Activated T-helper 17 cell treated with anti-CD3 and anti-CD28 coated beads, Interleukin-2, amount 50 U/mL, for 72 hours (primary cell): ENCODE results near the gene NGEF. TPM values are rescaled to one million over a fixed set of nuclear protein-coding genes. Genes with fewer than 3 reads are reported as not detected.
"Not testable (repeated sequence)": the region's sequence is repeated elsewhere in the genome, so short reads cannot be mapped to it uniquely, and the experiment has no call there.

ENCODE experiments used
- ATAC-seq: fragments of 150-1000 bp; cut with Tn5 transposase; replicated peaks from 2 replicates; pipeline ENCODE4 v1.10.0; 2021; ENCODE audit warnings: mild to moderate bottlenecking, moderate library complexity
- H3K27ac Mint-ChIP-seq: one replicate; pipeline ENCODE4 v1.8.0; 2022; ENCODE audit warnings: mixed read lengths
- H3K27me3 Mint-ChIP-seq: one replicate; pipeline ENCODE4 v1.8.0; 2022; ENCODE audit warnings: mixed read lengths
- H3K36me3 Mint-ChIP-seq: one replicate; pipeline ENCODE4 v1.8.0; 2022; ENCODE audit warnings: low read depth, mild to moderate bottlenecking, mixed read lengths
- H3K4me1 Mint-ChIP-seq: one replicate; pipeline ENCODE4 v1.8.0; 2022; ENCODE audit warnings: mixed read lengths
- H3K4me3 Mint-ChIP-seq: one replicate; pipeline ENCODE4 v1.8.0; 2022; ENCODE audit warnings: mild to moderate bottlenecking, mixed read lengths
- H3K9me3 Mint-ChIP-seq: one replicate; pipeline ENCODE4 v1.8.0; 2022; ENCODE audit warnings: mixed read lengths
- total RNA-seq, 2 donors: library from RNA; stranded (reverse); gene quantifications; one replicate each; pipeline ENCODE4 v1.2.3, GENCODE V29; 2022

NGEF gene
- total RNA-seq, 2 donors from 2014 or later = 1.0 TPM; not detected in 1

DNA sequence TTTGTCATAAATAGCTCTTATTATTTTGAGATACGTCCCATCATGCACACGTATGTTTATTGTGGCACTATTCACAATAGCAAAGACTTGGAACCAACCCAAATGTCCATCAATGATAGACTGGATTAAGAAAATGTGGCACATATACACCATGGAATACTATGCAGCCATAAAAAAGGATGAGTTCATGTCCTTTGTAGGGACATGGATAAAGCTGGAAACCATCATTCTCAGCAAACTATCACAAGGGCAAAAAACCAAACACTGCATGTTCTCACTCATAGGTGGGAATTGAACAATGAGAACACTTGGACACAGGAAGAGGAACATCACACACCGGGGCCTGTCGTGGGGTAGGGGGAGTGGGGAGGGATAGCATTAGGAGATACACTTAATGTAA lies 6.6 kb upstream of the NGEF start:
- not testable (repeated sequence) for H3K27me3 Mint-ChIP-seq, H3K27ac Mint-ChIP-seq, ATAC-seq, H3K4me1 Mint-ChIP-seq, H3K4me3 Mint-ChIP-seq, H3K9me3 Mint-ChIP-seq, H3K36me3 Mint-ChIP-seq

DNA sequence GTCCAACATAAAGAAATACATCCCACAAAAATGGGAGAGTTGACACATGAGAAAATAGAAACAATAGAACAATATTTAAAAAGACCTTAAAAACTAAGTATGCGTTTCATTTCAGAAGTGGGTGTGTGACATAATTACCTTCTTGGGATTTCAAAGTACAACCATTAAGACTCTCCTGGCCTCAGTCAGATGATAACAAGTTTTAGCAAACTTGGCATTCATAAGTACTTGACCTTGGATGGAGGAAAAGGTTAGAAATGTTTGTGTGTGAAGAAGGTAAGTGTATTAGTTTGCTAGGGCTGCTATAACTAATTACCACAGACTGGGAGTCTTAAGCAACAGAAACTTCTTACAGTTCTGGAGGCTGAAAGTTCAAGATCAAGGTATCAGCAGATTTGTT lies 4.9 kb upstream of the NGEF start:
- Mint-ChIP-seq H3K4me1 (no peaks in the 10 kb centered on the region), H3K36me3 (no peaks in the 10 kb centered on the region), H3K27ac (no peak overlapping the region), H3K9me3 (no peaks in the 10 kb centered on the region), H3K4me3 (no peak overlapping the region), H3K27me3 (no peaks in the 10 kb centered on the region)
- ATAC-seq = no peak

DNA sequence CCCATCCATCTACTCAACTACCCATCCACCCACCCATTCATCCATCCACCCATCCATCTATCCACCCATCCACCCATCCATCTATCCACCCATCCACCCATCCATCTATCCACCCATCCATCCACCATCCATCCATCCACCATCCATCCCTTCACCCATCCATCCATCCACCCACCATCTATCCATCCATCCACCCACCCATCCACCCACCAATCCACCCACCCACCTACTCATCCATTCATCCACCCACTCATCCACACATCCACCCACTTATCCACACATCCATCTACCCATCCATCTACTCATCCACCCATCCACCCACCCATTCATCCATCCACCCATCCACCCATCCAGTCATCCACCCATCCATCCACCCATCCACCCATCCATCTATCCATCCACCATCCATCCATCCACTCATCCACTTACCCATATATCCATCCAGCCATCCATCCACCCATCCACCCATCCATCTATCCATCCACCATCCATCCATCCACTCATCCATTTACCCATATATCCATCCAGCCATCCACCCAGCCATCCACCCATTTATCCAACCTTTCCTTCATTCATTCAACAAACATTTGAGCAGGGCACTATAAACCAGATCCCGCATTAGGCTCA lies 2.1 kb upstream of the NGEF start:
- Mint-ChIP-seq H3K9me3 (no peaks in the 10 kb centered on the region), H3K36me3 (no peaks in the 10 kb centered on the region), H3K27ac (no peak overlapping the region), H3K4me3 (no peak overlapping the region), H3K27me3 (no peaks in the 10 kb centered on the region), H3K4me1 (no peaks in the 10 kb centered on the region)
- ATAC-seq = no peak

DNA sequence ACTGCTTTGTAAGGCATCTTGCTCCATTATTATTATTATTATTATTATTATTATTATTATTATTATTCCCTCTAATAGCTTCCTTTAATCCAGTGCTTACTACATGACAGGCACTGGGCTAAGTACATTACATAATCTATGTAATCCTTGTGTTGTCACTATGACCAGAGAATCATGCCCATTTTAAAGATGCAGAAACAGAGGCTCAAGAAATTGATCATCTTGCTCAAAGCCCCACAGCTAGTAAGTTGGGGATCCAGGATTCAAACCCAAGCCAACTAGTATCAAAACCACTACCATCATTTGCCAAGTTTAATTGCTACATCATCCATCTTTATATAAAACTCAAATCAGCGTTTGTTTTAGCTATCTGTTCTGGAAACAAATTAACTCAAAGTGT lies 594 bp upstream of the NGEF start:
- Mint-ChIP-seq H3K27ac (no peak overlapping the region), H3K4me3 (no peak overlapping the region), H3K36me3 (no peaks in the 10 kb centered on the region), H3K4me1 (no peaks in the 10 kb centered on the region), H3K9me3 (no peaks in the 10 kb centered on the region), H3K27me3 (no peaks in the 10 kb centered on the region)
- ATAC-seq = no peak

DNA sequence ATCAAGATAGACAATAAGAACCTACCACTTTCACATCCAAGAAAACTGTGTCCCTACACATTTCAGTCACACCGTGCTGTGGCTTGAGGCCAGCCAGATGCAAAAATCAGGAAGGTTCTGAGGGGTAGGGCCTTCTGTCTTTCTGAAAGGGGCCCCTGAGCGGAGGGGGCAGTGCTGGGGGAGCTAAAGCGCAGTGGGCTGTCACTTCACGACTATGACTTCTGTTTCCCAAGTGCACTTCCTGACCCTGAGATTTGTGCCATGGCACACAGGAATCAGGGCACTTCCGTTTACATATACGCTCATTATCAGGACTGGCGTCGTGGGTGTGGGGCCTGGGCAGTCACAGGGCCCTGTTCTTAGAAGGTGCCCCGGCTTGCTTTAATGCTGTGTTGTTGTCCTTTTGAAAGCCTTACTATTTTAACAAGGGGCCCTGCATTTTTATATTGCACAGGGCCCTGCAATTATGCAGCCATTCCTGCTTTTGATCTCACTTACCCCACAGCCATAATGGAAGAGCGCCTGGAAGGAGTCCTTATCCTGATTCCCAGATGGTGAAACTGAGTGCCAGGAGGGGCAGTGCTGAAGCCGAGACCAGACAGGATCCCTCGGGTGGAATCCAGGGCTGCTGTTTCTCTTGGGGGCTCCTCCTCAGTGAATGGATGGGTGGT lies 620 bp downstream of the NGEF start:
- H3K4me1 Mint-ChIP-seq = no peaks in the 10 kb centered on the region
- no peaks in the 10 kb centered on the region for H3K36me3 Mint-ChIP-seq
- H3K27ac Mint-ChIP-seq = no peak overlapping the region
- H3K4me3 Mint-ChIP-seq = no peak overlapping the region
- H3K27me3 Mint-ChIP-seq = no peaks in the 10 kb centered on the region
- ATAC-seq = no peak
- no peaks in the 10 kb centered on the region for H3K9me3 Mint-ChIP-seq

DNA sequence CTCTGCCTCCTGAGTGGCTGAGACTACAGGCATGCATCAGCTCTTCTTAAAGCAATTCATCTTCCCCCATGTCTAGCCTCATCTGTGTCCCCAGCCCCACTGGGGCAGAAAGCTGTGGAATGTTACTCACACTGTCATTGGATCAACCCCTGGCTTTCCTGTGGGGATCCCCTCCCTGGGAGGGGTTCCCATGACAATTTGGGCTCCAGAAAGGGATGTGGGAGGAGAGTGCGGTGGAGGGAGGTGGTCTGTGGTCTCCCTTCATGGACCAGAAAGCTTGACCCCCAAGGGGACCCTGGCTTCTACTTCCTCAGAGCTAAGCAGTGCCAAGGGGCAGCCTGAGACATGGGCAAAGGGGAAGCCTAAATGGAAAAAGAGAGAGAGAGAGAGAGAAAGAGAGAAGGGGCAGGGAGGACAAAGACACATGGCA lies 1.3 kb downstream of the NGEF start:
- Mint-ChIP-seq H3K4me1 (no peaks in the 10 kb centered on the region), H3K4me3 (no peak overlapping the region), H3K36me3 (no peaks in the 10 kb centered on the region), H3K9me3 (no peaks in the 10 kb centered on the region), H3K27me3 (no peaks in the 10 kb centered on the region), H3K27ac (no peak overlapping the region)
- no peak for ATAC-seq

DNA sequence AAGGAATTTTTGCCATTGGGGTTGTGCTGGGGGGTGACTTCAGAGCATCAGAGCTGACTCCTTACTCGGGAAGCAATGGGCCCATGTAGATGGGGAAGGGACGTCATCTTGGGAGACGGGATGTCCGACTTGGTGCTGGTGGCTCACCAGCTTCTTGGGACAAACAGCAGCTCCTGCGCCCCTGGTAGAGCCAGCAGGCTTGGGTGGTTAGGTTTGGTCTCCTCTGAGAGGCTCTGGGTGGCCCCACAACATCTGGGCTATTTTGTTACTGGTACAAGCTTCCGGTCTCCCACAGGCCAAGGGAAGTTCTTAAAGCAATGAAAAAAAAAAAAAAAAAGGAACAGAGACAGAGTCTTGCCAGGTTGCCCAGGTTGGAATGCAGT lies 1.8 kb downstream of the NGEF start:
- ATAC-seq = no peak
- Mint-ChIP-seq H3K9me3 (no peaks in the 10 kb centered on the region), H3K36me3 (no peaks in the 10 kb centered on the region), H3K27ac (no peak overlapping the region), H3K4me3 (no peak overlapping the region), H3K27me3 (no peaks in the 10 kb centered on the region), H3K4me1 (no peaks in the 10 kb centered on the region)

DNA sequence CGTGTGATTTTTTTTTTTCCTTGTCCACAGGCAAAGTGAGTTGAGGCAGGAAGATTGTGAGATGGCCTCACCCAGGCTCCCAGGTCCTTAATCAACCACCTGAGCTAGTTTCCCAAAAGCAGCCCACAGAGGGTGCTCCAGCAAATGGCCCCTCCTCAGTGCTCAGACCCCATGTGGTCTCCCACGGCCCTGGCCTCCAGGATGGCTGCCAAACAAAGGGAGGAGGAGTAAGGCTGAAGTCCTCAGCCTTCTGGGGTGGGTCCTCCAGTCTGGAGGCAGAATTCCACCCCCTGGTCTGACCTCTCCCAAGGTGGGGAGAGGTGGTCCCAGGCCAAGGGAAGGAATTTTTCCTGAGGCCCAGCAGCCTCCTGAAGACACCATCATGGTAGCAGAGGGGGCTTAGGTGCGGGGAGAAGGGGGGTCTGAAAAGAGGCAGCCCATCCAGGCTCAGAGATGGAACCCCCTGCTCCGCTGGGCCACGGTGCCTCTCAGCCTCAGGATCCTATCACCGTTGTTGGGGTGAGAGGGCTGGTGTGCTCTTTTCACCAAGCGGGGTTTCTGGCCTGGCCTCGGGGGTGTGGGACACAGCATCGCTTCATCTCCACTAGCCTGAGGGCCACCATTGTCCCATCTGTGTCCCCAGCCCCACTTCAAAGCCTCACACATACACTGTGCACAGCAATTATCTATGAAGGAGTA lies 2.3 kb downstream of the NGEF start:
- ATAC-seq = no peak
- no peaks in the 10 kb centered on the region for H3K4me1 Mint-ChIP-seq
- no peaks in the 10 kb centered on the region for H3K36me3 Mint-ChIP-seq
- H3K9me3 Mint-ChIP-seq = no peaks in the 10 kb centered on the region
- no peak overlapping the region for H3K4me3 Mint-ChIP-seq
- H3K27me3 Mint-ChIP-seq = no peaks in the 10 kb centered on the region
- H3K27ac Mint-ChIP-seq = no peak overlapping the region

DNA sequence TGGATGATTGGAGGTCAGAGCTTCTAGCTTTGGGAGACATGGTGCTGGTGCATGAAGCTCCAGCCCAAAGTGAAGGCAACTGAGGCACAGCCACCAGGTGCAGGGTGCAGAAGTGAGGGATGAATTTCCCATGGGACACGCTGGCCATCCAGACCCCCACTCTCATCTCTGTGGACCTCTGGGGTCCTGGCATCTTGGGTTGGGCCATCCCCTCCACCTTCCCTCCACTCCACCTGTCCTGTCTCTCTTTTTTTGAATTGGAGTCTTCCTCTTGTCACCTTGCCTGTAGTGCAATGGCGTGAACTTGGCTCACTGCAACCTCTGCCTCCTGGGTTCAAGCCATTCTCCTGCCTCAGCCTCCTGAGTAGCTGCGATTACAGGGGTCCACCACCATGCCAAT lies 3.4 kb downstream of the NGEF start:
- no peak for ATAC-seq
- Mint-ChIP-seq H3K4me3 (no peak overlapping the region), H3K9me3 (no peaks in the 10 kb centered on the region), H3K27me3 (peaks cover 8% of the 10 kb centered on the region), H3K27ac (no peak overlapping the region), H3K36me3 (no peaks in the 10 kb centered on the region), H3K4me1 (no peaks in the 10 kb centered on the region)

DNA sequence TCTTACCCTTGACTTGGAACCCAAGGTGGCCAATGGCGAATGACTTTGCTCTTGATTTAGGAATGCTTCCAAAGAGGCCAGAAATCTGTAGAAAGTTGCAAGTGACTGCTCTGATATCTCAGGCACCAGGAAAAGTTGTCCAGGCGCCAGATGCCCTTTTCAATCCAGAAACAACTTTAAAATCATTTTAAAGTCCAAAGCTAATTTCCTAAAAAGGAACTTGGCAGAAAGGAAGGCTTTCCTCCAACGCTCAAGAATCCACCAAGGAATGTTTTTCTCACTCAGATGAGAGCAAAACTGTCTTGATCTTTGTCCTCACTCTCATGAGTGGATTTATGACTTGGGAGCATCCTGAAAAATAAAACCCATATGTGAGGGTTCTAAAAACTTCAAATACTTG lies 5.3 kb downstream of the NGEF start:
- no peaks in the 10 kb centered on the region for H3K4me1 Mint-ChIP-seq
- peaks cover 11% of the 10 kb centered on the region for H3K27me3 Mint-ChIP-seq
- H3K27ac Mint-ChIP-seq = no peak overlapping the region
- no peak overlapping the region for H3K4me3 Mint-ChIP-seq
- no peak for ATAC-seq
- H3K9me3 Mint-ChIP-seq = no peaks in the 10 kb centered on the region
- no peaks in the 10 kb centered on the region for H3K36me3 Mint-ChIP-seq

DNA sequence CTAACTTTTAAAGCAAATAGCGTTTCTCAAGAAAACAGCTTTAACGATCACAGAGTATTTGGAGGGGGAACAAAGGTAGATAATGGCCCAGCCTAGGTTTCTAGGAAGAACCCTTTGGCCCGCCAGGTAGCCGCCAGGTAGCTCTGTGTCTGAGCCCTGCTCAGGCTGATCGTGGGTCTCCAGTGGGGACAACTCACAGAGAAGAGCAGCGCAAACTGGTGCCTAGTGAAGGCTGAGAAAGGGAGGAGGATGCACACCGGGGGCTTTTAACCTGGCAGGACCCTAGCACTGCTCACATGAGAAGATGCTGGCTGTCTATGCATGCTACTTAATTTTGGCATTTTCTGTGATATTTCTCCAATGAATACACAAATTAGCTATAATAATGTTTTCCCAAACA lies 5.8 kb downstream of the NGEF start:
- no peak overlapping the region for H3K27ac Mint-ChIP-seq
- peaks cover 11% of the 10 kb centered on the region for H3K27me3 Mint-ChIP-seq
- no peaks in the 10 kb centered on the region for H3K4me1 Mint-ChIP-seq
- H3K9me3 Mint-ChIP-seq = no peaks in the 10 kb centered on the region
- H3K36me3 Mint-ChIP-seq = no peaks in the 10 kb centered on the region
- no peak overlapping the region for H3K4me3 Mint-ChIP-seq
- no peak for ATAC-seq

DNA sequence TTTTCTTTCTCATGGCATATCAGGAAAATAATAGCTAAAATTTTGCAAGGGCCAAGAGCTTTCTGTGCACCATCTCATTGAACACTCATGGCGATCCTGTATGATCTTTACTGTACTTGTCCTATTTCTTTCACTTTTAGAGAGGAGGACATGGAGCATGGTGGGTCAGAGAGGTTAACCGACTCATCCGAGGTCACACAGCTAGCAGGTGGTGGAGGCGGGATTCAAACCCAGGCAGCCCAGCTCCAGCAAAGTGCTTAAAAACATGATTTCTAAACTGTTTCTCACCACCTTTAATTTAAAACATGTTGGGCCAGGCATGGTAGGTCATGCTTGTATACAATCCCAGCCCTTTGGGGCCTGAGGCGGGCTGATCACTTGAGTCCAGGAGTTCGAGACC lies 6.4 kb downstream of the NGEF start:
- no peaks in the 10 kb centered on the region for H3K9me3 Mint-ChIP-seq
- H3K27ac Mint-ChIP-seq = no peak overlapping the region
- peaks cover 11% of the 10 kb centered on the region for H3K27me3 Mint-ChIP-seq
- H3K4me3 Mint-ChIP-seq = no peak overlapping the region
- H3K36me3 Mint-ChIP-seq = no peaks in the 10 kb centered on the region
- no peak for ATAC-seq
- no peaks in the 10 kb centered on the region for H3K4me1 Mint-ChIP-seq

DNA sequence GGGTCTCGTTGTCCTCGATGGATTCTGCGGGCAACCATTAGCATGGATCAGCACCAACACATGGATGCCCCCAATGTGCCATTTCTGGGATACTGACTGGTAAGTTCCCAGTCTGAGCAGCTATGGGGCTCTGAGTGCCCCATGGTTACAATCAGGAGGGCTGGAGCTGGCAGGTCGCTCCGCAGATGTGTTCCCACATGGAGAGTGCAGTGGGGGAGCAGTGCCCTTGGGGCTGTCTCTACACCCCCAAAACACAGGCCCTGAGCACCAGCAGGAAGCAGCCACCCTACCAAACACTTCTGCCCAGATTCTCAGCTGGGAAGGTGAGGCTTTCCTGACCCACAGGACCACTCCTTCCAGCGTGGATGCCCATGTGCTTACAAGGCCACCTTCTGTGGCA lies 8.0 kb downstream of the NGEF start:
- no peaks in the 10 kb centered on the region for H3K36me3 Mint-ChIP-seq
- no peaks in the 10 kb centered on the region for H3K9me3 Mint-ChIP-seq
- H3K27me3 Mint-ChIP-seq = peaks cover 11% of the 10 kb centered on the region
- H3K27ac Mint-ChIP-seq = no peak overlapping the region
- ATAC-seq = no peak
- no peaks in the 10 kb centered on the region for H3K4me1 Mint-ChIP-seq
- H3K4me3 Mint-ChIP-seq = no peak overlapping the region

DNA sequence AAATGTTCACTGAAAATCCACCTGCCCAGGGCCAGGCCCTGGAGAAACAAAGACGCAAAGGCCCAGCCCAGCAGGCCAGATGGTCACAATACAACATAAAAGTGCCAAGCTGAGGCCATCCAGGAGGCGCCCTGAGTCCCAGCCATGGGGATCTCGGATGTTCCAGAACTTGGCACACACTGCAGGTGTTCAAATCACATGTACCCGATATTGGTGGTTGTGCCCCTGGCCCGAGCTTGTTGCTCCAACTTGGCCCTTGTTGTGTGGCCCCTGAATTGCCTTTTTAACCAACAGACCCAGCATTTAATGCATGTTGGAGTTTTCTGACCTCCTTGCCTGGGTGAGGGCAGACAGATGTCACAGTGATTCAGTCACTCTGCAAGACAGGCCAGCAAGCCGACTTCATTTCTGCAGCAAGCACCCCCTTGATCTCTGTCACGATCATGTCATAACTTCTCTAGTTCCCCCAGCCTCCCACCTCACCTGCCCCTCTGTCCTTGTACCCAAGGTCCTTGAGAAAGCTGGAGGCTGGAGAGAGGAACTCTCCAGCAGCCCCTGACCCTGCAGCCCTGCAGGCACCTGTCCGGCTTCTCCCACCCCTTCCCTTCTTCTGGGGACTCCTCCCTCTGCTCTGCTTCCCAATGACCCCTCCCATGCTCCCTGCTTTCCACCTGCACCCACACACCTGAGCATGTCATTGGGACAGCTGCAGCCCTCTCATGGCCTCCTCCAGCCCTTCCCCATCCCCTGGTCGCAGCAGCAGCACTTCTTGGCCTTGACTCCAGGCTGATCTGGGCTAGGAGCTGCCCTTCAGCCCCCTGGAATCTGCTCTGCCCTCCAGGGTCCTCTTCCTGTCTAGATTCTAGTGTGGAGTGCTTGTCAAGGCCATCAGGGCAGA lies 9.1 kb downstream of the NGEF start:
- no peaks in the 10 kb centered on the region for H3K36me3 Mint-ChIP-seq
- peaks cover 11% of the 10 kb centered on the region for H3K27me3 Mint-ChIP-seq
- no peak overlapping the region for H3K27ac Mint-ChIP-seq
- no peaks in the 10 kb centered on the region for H3K9me3 Mint-ChIP-seq
- no peak for ATAC-seq
- no peaks in the 10 kb centered on the region for H3K4me1 Mint-ChIP-seq
- no peak overlapping the region for H3K4me3 Mint-ChIP-seq
